ENCODE results near the gene VAPA. TPM values are rescaled to one million over a fixed set of nuclear protein-coding genes. Genes with fewer than 3 reads are reported as not detected.
A peak's percentile ranks its signal among the peaks of the same experiment; 100 is the strongest.

The VAPA gene
- total RNA-seq, 1 donor from 2014 or later, result 210 TPM

DNA sequence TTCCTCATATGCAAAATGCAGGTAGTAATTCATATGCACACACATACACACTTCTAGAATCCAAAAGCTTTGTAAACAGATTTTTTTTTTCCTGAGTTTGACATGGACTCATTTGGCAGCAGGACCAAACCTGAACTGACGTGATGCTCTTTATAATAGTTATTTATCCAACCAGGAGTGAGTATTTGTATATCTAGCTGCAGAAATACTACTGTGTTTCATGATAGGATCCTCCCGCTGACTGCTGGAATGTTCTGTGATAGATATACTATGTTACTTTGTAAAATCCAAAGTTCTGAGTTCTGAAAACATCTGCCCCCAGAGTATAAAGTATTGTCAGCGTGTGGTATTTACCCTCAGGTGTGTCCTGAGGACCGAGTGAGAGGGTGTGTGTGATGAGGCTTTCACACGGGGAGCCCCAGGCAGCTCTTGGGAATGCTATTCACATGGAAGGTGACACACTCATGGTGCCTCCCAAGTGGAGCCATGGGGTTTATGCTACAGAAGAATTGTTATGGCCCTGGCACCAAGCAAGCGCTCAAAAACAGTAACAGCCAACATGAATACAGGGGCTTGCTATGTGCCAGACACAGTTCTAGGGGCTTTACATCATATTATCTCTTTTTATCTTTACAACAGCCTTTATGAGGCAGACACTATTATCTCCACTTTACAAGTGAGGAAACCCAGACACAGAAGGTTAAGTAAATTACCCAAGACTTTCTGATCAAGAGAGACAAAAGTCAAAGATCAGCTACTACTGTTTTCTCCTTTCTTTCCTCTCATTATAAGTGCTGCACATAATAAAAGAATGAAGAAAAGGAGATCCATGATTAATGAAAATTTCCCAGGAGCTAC lies 44.7 kb upstream of the VAPA start:
- no peaks in the 10 kb centered on the region for H3K27me3 ChIP-seq
- TF ChIP-seq, protein P1, sequence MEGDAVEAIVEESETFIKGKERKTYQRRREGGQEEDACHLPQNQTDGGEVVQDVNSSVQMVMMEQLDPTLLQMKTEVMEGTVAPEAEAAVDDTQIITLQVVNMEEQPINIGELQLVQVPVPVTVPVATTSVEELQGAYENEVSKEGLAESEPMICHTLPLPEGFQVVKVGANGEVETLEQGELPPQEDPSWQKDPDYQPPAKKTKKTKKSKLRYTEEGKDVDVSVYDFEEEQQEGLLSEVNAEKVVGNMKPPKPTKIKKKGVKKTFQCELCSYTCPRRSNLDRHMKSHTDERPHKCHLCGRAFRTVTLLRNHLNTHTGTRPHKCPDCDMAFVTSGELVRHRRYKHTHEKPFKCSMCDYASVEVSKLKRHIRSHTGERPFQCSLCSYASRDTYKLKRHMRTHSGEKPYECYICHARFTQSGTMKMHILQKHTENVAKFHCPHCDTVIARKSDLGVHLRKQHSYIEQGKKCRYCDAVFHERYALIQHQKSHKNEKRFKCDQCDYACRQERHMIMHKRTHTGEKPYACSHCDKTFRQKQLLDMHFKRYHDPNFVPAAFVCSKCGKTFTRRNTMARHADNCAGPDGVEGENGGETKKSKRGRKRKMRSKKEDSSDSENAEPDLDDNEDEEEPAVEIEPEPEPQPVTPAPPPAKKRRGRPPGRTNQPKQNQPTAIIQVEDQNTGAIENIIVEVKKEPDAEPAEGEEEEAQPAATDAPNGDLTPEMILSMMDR (IDR thresholded peaks at IDR 0.05), result no peak
- TF ChIP-seq POLR2AphosphoS5 (IDR thresholded peaks at IDR 0.05; ENCODE audit: insufficient read depth in 1 of 2, low read depth in 1 of 2), result no peak
- TF ChIP-seq POLR2A (IDR thresholded peaks at IDR 0.05), result no peak
- no peaks in the 10 kb centered on the region for H3K36me3 ChIP-seq
- DNase-seq (ENCODE audit: extremely low spot score in 2 of 2), result no peak
- H3K4me1 ChIP-seq, result peaks cover 23% of the 10 kb centered on the region
- intact Hi-C loops (cut with DNase I), result no loop called here
- no peak overlapping the region for H3K4me3 ChIP-seq
- peak overlapping the region; percentile 14 for H3K27ac ChIP-seq
- H3K9me3 ChIP-seq, result no peaks in the 10 kb centered on the region

DNA sequence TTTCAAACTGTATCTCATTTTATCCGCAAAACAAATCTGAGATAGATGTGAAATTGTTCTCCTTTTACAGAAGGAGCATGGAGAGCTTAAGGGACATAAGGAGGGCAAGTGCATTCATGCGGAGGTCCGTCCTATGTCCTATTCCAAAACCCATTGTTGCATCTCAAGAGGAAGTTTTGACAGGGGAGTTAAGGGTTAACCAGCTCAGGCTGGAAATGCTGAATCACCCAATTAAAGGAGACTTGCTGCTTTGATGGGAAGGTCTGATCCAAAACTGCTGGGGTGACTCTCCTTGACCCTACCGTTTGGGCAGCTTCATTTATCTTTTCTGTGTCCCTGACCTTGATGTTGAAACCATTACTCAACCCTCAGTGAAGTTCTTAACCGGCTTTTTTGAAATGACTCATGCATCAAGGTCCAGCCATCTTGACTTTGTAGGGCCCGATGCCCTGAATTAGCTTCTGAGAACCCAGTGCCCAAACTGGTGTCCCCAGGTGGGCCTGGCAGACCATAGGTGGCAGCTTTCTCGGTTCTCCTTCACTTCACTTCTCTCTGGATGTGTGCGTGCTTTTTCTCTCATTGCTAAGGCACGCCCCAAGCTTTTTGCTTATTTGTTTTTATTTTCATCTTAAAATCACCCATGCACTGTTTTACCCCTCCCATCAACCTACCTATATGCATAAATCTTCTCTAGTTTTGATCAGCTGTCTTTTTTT lies 43.9 kb upstream of the VAPA start:
- no peak for TF ChIP-seq POLR2A (IDR thresholded peaks at IDR 0.05)
- peak; percentile 32 to 68 for TF ChIP-seq POLR2AphosphoS5 (IDR thresholded peaks at IDR 0.05; ENCODE audit: insufficient read depth in 1 of 2, low read depth in 1 of 2)
- Histone ChIP-seq H3K9me3 (no peaks in the 10 kb centered on the region), H3K27me3 (no peaks in the 10 kb centered on the region), H3K27ac (peak overlapping the region; percentile 14), H3K4me1 (peaks cover 23% of the 10 kb centered on the region), H3K36me3 (no peaks in the 10 kb centered on the region), H3K4me3 (no peak overlapping the region)
- intact Hi-C loops (cut with DNase I), result no loop called here
- DNase-seq (ENCODE audit: extremely low spot score in 2 of 2), result no peak

DNA sequence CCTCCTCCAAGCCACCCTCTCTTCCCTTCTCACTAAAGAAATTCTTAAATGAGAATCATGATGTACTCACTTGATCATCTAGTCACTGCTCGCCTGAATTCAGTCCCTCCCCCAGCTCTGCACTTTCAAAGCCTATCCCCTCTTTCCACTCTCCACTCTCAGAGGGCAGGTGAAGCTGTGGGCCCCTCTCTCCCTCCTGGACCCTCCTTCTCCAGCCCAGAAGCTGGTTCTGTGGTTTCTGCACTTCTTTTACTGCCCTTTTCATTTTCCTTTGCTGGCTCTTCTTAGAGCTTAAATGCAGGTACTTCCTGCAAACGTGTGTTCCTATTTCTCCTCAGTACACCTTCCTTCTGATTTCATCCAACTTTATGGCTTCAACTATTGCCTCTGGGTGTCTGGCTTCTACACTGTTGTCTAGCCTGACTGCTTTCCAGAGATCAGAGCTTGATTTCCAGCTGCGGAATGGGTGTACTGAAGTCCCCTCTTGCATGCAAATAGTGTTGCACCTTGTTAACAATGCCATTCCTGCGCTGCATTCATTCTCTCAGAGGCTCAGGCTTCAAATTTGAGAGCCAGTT lies 43.3 kb upstream of the VAPA start:
- intact Hi-C loops (cut with DNase I), result no loop called here
- no peak for TF ChIP-seq POLR2AphosphoS5 (IDR thresholded peaks at IDR 0.05; ENCODE audit: insufficient read depth in 1 of 2, low read depth in 1 of 2)
- no peak for TF ChIP-seq POLR2A (IDR thresholded peaks at IDR 0.05)
- TF ChIP-seq, protein P1 (IDR thresholded peaks at IDR 0.05), result no peak
- H3K9me3 ChIP-seq, result no peaks in the 10 kb centered on the region
- H3K27ac ChIP-seq, result peak overlapping the region; percentile 14
- H3K36me3 ChIP-seq, result no peaks in the 10 kb centered on the region
- H3K4me1 ChIP-seq, result peaks cover 23% of the 10 kb centered on the region
- DNase-seq (ENCODE audit: extremely low spot score in 2 of 2), result no peak
- no peaks in the 10 kb centered on the region for H3K27me3 ChIP-seq
- no peak overlapping the region for H3K4me3 ChIP-seq

DNA sequence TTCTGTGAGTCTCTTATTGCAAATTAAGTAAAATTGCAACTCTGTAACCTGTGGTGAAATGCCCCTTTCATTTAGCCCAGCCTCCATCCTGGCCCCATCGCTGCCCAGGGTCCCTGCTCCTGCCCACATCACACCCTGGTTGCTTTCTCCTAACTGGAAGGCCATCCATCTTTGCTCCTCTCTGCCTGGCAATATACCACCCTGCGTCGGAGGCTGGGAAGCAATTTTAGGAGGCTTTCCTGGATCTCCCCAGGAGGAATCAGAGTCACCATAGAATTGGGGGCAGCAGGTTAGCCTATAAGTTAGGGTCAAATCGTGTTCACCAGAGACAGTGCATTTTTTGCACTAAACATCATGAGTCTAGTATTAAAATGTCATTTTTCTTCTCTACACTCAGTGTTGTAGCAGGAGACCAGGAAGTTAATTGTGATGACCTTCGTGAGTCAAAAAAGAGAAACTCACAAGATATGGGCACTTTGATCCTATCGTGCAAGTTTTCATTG lies 42.5 kb upstream of the VAPA start:
- Histone ChIP-seq H3K36me3 (no peaks in the 10 kb centered on the region), H3K4me3 (no peak overlapping the region), H3K27me3 (no peaks in the 10 kb centered on the region), H3K27ac (no peak overlapping the region), H3K4me1 (peaks cover 23% of the 10 kb centered on the region), H3K9me3 (no peaks in the 10 kb centered on the region)
- TF ChIP-seq POLR2AphosphoS5 (IDR thresholded peaks at IDR 0.05; ENCODE audit: insufficient read depth in 1 of 2, low read depth in 1 of 2), result no peak
- TF ChIP-seq, protein P1 (IDR thresholded peaks at IDR 0.05), result no peak
- DNase-seq (ENCODE audit: extremely low spot score in 2 of 2), result no peak
- intact Hi-C loops (cut with DNase I), result no loop called here

DNA sequence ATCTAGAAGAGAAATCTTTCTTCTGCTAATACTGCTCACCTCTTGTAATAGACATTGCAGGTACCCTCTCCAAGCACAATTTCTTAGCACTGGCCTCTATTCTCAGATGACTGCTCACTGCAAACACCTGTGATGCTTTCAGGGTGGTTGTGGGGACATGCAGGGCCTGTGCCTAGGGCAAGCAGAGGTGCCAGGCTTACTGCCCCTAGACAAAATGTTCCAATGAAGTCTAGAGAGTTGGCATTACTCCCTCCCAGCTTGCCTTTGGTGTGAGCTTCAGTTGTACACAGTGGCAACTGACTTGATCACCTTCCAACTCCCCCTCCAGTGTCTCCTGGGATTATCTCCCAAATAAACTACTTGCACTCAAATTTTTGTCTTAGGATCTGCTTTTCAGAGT lies 41.0 kb upstream of the VAPA start:
- H3K27ac ChIP-seq, result no peak overlapping the region
- H3K4me1 ChIP-seq, result peaks cover 36% of the 10 kb centered on the region
- TF ChIP-seq POLR2AphosphoS5 (IDR thresholded peaks at IDR 0.05; ENCODE audit: insufficient read depth in 1 of 2, low read depth in 1 of 2), result no peak
- no peak for TF ChIP-seq POLR2A (IDR thresholded peaks at IDR 0.05)
- TF ChIP-seq, protein P1 (IDR thresholded peaks at IDR 0.05), result no peak
- H3K4me3 ChIP-seq, result no peak overlapping the region
- no peaks in the 10 kb centered on the region for H3K9me3 ChIP-seq
- no peaks in the 10 kb centered on the region for H3K27me3 ChIP-seq
- H3K36me3 ChIP-seq, result no peaks in the 10 kb centered on the region
- no peak for DNase-seq (ENCODE audit: extremely low spot score in 2 of 2)
- intact Hi-C loops (cut with DNase I), result no loop called here

Data from vagina (tissue), 2 donors.